Mesodermal cell (in vitro differentiated cells): Measurements from ENCODE around the gene MORN1.

Experiments used
- H3K27ac ChIP-seq: 2 replicates; pipeline ENCODE4 v1.7.0; 2013; ENCODE audit warnings: mild to moderate bottlenecking, low read depth, low read length, moderate library complexity; ENCODE audit not compliant: severe bottlenecking
- H3K36me3 ChIP-seq: 2 replicates; pipeline ENCODE4 v1.7.1; 2013; ENCODE audit warnings: mild to moderate bottlenecking, low read length, moderate library complexity; ENCODE audit not compliant: control insufficient read depth, insufficient read depth
- H3K4me1 ChIP-seq: one replicate; pipeline ENCODE4 v1.7.1; 2013; ENCODE audit warnings: mild to moderate bottlenecking, low read length; ENCODE audit not compliant: insufficient read depth, control insufficient read depth, poor library complexity, severe bottlenecking
- H3K4me3 ChIP-seq: 2 replicates; pipeline ENCODE4 v1.7.0; 2013; ENCODE audit warnings: low read length, control low read depth, mild to moderate bottlenecking; ENCODE audit not compliant: insufficient read depth, poor library complexity, severe bottlenecking; ENCODE audit errors: extremely low read depth
- H3K9me3 ChIP-seq: 2 replicates; pipeline ENCODE4 v1.7.1; 2013; ENCODE audit warnings: mild to moderate bottlenecking, low read length, moderate library complexity; ENCODE audit not compliant: control insufficient read depth
- WGBS, 2 experiments: methylation state at CpG; one replicate each; pipeline ENCODE4 v1.1.5; 2013; ENCODE audit warnings: missing lambda C conversion rate in 2 of 2; ENCODE audit not compliant: insufficient coverage in 2 of 2; 5-methylcytosine and 5-hydroxymethylcytosine counted together

MORN1 gene

GRCh38 chr1:2273401-2274090, 117.8 kb downstream of the MORN1 start:
- peak overlapping the region; percentile 2 for H3K27ac ChIP-seq
- H3K9me3 ChIP-seq, result no peaks in the 10 kb centered on the region
- peaks cover 42% of the 10 kb centered on the region for H3K36me3 ChIP-seq
- 96 to 98% methylated on average over 27 to 29 of the region's 29 CpGs for WGBS, 2 experiments
- H3K4me1 ChIP-seq, result peaks cover 58% of the 10 kb centered on the region
- no peak overlapping the region for H3K4me3 ChIP-seq

DNA sequence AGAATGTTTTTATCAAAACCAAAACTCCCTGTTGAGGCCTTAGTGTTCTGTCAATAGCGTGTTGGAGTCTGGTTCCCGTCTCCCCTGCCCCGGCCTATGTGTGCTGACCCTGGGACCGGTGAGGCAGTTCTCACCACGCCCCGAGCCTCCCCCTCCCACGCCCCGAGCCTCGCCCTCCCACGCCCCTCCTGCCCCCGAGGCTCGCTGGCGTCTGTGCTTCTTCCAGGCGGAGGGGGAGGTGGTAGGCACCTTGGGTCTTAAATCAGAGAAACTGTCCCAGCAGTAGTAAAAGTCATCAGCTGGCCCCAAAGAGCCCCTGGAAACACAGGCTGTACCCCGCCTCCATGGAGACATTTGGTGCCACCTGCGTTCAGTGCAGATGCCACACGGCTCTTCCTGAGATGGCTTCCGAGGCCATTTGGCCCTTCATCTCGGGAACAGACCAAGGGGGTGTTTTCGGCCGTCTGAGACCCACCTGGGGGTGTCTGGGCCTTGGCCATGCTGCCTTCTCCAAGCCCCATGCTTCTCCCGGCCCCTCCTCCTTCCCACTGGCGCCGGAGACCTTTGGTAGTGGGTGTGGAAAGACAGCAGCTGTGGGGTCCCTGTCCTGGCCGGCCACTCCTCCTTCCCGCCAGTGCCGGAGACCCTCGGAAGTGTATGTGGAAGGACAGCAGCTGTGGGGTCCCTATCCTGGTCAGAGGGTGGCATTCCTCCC, 118.5 kb downstream of the MORN1 start:
- H3K9me3 ChIP-seq, result no peaks in the 10 kb centered on the region
- H3K27ac ChIP-seq, result peak overlapping the region; percentile 79
- 91 to 95% methylated on average over 16 to 20 of the region's 28 CpGs for WGBS, 2 experiments
- peaks cover 51% of the 10 kb centered on the region for H3K4me1 ChIP-seq
- H3K4me3 ChIP-seq, result no peak overlapping the region
- H3K36me3 ChIP-seq, result peaks cover 43% of the 10 kb centered on the region

- H3K4me1 ChIP-seq, result peaks cover 46% of the 10 kb centered on the region
- H3K4me3 ChIP-seq, result no peak overlapping the region
- peak overlapping the region; percentile 79 for H3K27ac ChIP-seq
- 66 to 76% methylated on average over 13 to 15 of the region's 23 CpGs for WGBS, 2 experiments
- peaks cover 44% of the 10 kb centered on the region for H3K36me3 ChIP-seq
- H3K9me3 ChIP-seq, result no peaks in the 10 kb centered on the region
Measured at GRCh38 chr1:2271841-2272655, 119.3 kb downstream of the MORN1 start.
